Spleen (tissue), 7 donors: ENCODE results near the gene LCK.

Source experiments
- CTCF ChIP-seq, 11 experiments: fragments of 200-600 bp in 7 of 11; fragments of 450-650 bp in 4 of 11; sonication (generic) in 4 of 11; IDR thresholded peaks in 8 of 11; conservative IDR thresholded peaks in 3 of 11; 1 replicate in 7 of 11; 2 replicates in 4 of 11; pipeline versions ENCODE4 v1.4.0 to v1.8.0; 2016 to 2021; ENCODE audit warnings: antibody characterized with exemption in 11 of 11, inconsistent platforms in 4 of 11, mild to moderate bottlenecking in 1 of 11
- POLR2A ChIP-seq, 3 donors: fragments of 450-650 bp; IDR thresholded peaks; one replicate each; pipeline ENCODE4 v1.5.1; 2017; ENCODE audit warnings: antibody characterized with exemption in 3 of 3, mild to moderate bottlenecking in 1 of 3
- POLR2AphosphoS5 ChIP-seq, 3 donors: sonication (generic); formaldehyde crosslinking; IDR thresholded peaks; one replicate each; pipeline ENCODE4 v1.5.1; 2017; ENCODE audit warnings: antibody characterized with exemption in 3 of 3
- donor health status: DM: no; HTN: no; CAD: no; lungs with moderate emphysema.
- donor health status: DM: no; HTN: no; CAD: no.
- donor health status: DM: no; HTN: no; CAD: no.

- no peak for TF ChIP-seq CTCF (IDR thresholded peaks at IDR 0.05 in 8 of 11, conservative IDR thresholded peaks at IDR 0.05 in 3 of 11)
- TF ChIP-seq POLR2A (IDR thresholded peaks at IDR 0.05) = no peak
- TF ChIP-seq POLR2AphosphoS5 (IDR thresholded peaks at IDR 0.05) = no peak
Measured at GRCh38 chr1:32239337-32239736, 11.7 kb upstream of the LCK start.
